ENCODE results near the gene HARS2. TPM values are rescaled to one million over a fixed set of nuclear protein-coding genes. Genes with fewer than 3 reads are reported as not detected.
A peak's percentile ranks its signal among the peaks of the same experiment; 100 is the strongest.

The HARS2 gene
- total and polyA plus RNA-seq, 10 of the 15 experiments (the other 5 are each of a cell fraction or from before 2014, with no cell fraction given): 9.3 to 34.3 (median 24.8) TPM

DNA sequence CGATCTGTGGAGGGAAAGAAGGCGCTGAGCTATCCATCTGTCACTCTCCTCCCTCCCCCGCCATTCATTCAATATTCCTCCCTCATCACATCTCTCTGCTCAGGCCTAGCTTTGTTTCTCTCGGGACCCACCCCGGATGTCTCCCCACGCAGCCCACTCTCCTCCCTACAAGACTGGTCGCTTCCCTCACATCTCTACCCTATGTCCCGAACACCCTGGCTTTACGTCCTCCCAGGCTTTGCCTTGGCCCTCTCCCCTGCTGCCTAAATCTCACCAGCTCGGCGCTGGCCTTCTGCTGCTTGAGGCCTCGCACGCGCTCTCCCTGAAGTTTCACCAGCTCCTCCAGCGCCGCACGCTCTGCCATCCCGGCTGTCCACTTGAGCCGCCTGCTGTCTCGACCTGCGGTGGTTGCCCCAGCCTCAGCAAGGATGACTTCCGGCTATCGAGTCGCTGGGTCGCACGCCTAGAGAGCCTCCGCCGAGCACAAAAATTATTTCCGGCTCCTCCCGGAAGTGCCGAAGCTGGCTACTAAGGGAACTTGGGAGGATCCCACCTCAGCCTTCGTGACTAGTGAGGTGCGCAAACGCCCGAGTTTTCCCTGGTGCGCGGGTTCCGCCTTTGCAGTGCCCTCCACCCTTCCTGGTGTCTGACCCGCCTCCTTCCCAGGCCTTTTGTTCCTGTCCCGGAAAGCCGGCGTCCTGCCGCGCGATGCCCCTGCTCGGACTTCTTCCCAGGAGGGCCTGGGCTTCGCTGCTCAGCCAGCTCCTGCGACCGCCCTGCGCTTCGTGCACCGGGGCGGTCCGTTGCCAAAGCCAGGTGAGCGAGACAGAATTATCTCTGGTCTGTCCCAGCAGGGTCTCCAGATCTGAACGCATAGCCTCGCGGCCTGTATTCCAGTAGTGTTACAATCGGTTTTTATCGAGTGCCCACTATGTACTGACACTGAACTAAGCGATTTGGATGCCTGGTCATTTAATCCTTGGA, at the start of gene HARS2, which contains the start of gene HARS1 (continued):
- TF ChIP-seq SMAD5 (IDR thresholded peaks at IDR 0.05; ENCODE audit: low read depth) (peak; percentile 92), ZNF207 (IDR thresholded peaks at IDR 0.05; ENCODE audit: borderline replicate concordance) (no peak), ZBED1 (IDR thresholded peaks at IDR 0.05; ENCODE audit: borderline replicate concordance) (peak; percentile 18; the same call in 1 of the 2 replicates), NFIC (IDR thresholded peaks at IDR 0.05; ENCODE audit: low read depth, low read length) (no peak), BCL11A (IDR thresholded peaks at IDR 0.05; ENCODE audit: low read depth, low read length) (no peak), CREM (IDR thresholded peaks at IDR 0.05; ENCODE audit: low read depth) (peak; percentile 58; the same call in 1 of the 2 replicates), MEF2A (IDR thresholded peaks at IDR 0.05; ENCODE audit: insufficient read depth, low read depth, low read length) (0 out of 2 replicates have a peak, but pooled peaks have one; percentile 60), CBX5 (IDR thresholded peaks at IDR 0.05; ENCODE audit: low read depth) (peak; percentile 79; the same call in 1 of the 2 replicates), EED (IDR thresholded peaks at IDR 0.05; ENCODE audit: low read depth) (peak; percentile 66; the same call in 1 of the 2 replicates), WRNIP1 (IDR thresholded peaks at IDR 0.05; ENCODE audit: borderline replicate concordance, low read depth, low read length) (no peak), STAT1 (conservative IDR thresholded peaks at IDR 0.05) (0 out of 2 replicates have a peak, but pooled peaks have one; percentile 19), POLR2AphosphoS5 (IDR thresholded peaks at IDR 0.05; ENCODE audit: low read length) (peak; percentile 92), ZNF217 (IDR thresholded peaks at IDR 0.05) (no peak), EGR1 (IDR thresholded peaks at IDR 0.05; ENCODE audit: borderline replicate concordance in 1 of 2, low read depth in 2 of 2, low read length in 2 of 2) (peak in 1 of 2 experiments; percentile 54; a peak in 1 of 3 replicates)
- TF ChIP-seq, protein P1, sequence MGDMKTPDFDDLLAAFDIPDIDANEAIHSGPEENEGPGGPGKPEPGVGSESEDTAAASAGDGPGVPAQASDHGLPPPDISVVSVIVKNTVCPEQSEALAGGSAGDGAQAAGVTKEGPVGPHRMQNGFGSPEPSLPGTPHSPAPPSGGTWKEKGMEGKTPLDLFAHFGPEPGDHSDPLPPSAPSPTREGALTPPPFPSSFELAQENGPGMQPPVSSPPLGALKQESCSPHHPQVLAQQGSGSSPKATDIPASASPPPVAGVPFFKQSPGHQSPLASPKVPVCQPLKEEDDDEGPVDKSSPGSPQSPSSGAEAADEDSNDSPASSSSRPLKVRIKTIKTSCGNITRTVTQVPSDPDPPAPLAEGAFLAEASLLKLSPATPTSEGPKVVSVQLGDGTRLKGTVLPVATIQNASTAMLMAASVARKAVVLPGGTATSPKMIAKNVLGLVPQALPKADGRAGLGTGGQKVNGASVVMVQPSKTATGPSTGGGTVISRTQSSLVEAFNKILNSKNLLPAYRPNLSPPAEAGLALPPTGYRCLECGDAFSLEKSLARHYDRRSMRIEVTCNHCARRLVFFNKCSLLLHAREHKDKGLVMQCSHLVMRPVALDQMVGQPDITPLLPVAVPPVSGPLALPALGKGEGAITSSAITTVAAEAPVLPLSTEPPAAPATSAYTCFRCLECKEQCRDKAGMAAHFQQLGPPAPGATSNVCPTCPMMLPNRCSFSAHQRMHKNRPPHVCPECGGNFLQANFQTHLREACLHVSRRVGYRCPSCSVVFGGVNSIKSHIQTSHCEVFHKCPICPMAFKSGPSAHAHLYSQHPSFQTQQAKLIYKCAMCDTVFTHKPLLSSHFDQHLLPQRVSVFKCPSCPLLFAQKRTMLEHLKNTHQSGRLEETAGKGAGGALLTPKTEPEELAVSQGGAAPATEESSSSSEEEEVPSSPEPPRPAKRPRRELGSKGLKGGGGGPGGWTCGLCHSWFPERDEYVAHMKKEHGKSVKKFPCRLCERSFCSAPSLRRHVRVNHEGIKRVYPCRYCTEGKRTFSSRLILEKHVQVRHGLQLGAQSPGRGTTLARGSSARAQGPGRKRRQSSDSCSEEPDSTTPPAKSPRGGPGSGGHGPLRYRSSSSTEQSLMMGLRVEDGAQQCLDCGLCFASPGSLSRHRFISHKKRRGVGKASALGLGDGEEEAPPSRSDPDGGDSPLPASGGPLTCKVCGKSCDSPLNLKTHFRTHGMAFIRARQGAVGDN (IDR thresholded peaks at IDR 0.05): 0 out of 2 replicates have a peak, but pooled peaks have one; percentile 33
- TF ChIP-seq, protein P2, sequence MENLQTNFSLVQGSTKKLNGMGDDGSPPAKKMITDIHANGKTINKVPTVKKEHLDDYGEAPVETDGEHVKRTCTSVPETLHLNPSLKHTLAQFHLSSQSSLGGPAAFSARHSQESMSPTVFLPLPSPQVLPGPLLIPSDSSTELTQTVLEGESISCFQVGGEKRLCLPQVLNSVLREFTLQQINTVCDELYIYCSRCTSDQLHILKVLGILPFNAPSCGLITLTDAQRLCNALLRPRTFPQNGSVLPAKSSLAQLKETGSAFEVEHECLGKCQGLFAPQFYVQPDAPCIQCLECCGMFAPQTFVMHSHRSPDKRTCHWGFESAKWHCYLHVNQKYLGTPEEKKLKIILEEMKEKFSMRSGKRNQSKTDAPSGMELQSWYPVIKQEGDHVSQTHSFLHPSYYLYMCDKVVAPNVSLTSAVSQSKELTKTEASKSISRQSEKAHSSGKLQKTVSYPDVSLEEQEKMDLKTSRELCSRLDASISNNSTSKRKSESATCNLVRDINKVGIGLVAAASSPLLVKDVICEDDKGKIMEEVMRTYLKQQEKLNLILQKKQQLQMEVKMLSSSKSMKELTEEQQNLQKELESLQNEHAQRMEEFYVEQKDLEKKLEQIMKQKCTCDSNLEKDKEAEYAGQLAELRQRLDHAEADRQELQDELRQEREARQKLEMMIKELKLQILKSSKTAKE (IDR thresholded peaks at IDR 0.05; ENCODE audit: low read depth, poor library complexity, severe bottlenecking): no peak
- TF ChIP-seq, protein P3, sequence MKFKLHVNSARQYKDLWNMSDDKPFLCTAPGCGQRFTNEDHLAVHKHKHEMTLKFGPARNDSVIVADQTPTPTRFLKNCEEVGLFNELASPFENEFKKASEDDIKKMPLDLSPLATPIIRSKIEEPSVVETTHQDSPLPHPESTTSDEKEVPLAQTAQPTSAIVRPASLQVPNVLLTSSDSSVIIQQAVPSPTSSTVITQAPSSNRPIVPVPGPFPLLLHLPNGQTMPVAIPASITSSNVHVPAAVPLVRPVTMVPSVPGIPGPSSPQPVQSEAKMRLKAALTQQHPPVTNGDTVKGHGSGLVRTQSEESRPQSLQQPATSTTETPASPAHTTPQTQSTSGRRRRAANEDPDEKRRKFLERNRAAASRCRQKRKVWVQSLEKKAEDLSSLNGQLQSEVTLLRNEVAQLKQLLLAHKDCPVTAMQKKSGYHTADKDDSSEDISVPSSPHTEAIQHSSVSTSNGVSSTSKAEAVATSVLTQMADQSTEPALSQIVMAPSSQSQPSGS (IDR thresholded peaks at IDR 0.05; ENCODE audit: low read length): no peak
- TF ChIP-seq, protein P4, sequence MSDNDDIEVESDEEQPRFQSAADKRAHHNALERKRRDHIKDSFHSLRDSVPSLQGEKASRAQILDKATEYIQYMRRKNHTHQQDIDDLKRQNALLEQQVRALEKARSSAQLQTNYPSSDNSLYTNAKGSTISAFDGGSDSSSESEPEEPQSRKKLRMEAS (IDR thresholded peaks at IDR 0.05; ENCODE audit: low read depth, low read length): peak; percentile 11; the same call in 1 of the 2 replicates
- TF ChIP-seq, protein P5, sequence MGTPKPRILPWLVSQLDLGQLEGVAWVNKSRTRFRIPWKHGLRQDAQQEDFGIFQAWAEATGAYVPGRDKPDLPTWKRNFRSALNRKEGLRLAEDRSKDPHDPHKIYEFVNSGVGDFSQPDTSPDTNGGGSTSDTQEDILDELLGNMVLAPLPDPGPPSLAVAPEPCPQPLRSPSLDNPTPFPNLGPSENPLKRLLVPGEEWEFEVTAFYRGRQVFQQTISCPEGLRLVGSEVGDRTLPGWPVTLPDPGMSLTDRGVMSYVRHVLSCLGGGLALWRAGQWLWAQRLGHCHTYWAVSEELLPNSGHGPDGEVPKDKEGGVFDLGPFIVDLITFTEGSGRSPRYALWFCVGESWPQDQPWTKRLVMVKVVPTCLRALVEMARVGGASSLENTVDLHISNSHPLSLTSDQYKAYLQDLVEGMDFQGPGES (IDR thresholded peaks at IDR 0.05): no peak

Measured in GM12878 (cell line).